Astrocyte of the spinal cord (primary cell): ENCODE measurements around the gene TMA7.

Experiments used
- DNase-seq: peaks from one replicate; pipeline ENCODE4 v3.0.0; 2011; ENCODE audit warnings: low read depth, low spot score
- H3K4me3 ChIP-seq: 2 replicates; pipeline ENCODE4 v1.5.1; 2011; ENCODE audit warnings: low read depth, mild to moderate bottlenecking, low read length, moderate library complexity
- CTCF ChIP-seq: IDR thresholded peaks from 2 replicates; pipeline ENCODE4 v1.5.1; 2012; ENCODE audit warnings: low read depth, mild to moderate bottlenecking, low read length, inconsistent platforms
- in situ Hi-C: cut with HindIII; loops from 2 replicates; pipeline ENCODE4 v1.10.0; 2017; ENCODE audit warnings: low sequenced_read_pairs

TMA7 gene

DNA sequence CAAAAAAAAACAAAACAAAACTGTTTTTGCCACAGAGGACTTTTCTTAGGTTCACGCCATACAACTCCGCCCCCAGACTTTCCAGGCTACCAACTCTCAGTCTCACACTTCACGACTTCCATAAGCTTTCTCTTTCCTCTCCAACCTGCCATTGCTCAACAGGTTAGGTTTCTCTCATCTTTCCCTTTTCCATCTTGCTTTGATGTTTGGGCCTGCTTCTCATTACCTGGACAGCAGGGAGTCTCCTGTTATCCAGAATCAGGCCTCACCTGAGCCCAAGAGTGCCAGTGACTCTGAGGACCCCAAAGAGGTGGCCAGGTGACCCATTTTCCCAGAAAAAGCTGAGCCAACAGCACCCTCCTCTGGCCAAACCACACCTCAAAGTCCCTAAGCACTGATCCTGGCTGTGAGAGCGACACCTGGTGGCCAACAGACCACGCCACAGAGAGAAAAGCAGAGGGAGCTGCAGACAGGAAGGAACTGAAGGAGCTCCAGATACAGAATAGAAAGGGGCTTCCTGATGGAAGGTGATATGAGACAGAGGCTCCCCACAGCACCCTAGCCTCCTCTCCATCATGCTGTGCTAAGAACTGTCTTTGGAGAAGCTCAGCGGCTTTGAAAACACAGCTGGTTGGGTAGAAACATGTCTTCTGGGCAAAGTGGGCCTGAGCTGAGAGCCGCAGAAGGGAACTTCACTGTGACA, 4.1 kb upstream of the TMA7 start:
- TF ChIP-seq CTCF = peak; percentile 100
- in situ Hi-C loops = no loop called here
- peak; percentile 81 for DNase-seq
- H3K4me3 ChIP-seq = no peak overlapping the region

GRCh38 chr3:48436477-48436787, 3.6 kb upstream of the TMA7 start:
- no peak for DNase-seq
- TF ChIP-seq CTCF = no peak
- in situ Hi-C loops = no loop called here
- no peak overlapping the region for H3K4me3 ChIP-seq

DNA sequence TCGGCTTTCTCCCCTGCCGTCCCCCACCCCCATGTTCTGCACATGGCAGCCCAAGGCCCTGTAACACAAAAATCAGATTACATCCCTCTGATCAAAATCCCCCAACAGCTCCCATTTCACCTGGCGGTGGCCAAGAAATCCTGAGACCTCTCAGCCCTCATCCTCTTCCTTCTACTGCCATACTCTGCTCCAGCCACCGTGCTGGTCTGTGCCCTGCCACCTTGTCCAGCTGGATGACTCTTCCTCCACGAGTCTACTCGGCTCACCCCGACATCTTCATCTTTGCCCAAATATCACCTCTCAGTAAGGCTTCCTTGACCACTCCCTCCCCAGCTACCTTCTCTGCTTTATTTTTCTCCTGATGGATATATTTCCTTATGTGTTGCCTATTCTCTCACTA, 3.2 kb upstream of the TMA7 start:
- H3K4me3 ChIP-seq = no peak overlapping the region
- in situ Hi-C loops = no loop called here
- no peak for TF ChIP-seq CTCF
- no peak for DNase-seq

DNA sequence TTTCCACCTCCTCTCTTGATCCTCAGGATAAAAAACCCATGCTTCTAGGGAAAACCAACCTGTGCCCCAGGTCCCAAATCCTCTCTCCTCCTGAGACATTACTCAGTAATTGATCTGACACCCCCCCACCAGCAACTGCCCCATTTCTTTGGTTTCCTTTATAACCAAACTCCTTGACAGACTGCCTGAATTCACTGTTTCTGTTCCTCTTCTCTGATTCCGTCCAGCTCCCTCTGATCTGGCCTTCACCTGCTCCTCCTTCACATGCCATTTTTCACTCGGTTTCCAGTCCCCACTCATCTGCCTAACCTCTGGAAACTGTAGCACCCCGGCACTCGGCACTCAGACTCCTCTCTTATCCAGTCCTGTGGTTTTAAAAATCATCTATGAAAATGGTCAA, 2.2 kb upstream of the TMA7 start:
- no peak for DNase-seq
- H3K4me3 ChIP-seq = no peak overlapping the region
- no peak for TF ChIP-seq CTCF
- in situ Hi-C loops = no loop called here

GRCh38 chr3:48440590-48440958, 517 bp downstream of the TMA7 start:
- no peak for DNase-seq

GRCh38 chr3:48441940-48442339, 1.9 kb downstream of the TMA7 start:
- no peak overlapping the region for H3K4me3 ChIP-seq
- no peak for DNase-seq
- no peak for TF ChIP-seq CTCF
- in situ Hi-C loops = no loop called here

More at GRCh38 chr3:48440590-48440958, 517 bp downstream of the TMA7 start:
- in situ Hi-C loops = no loop called here
- peak overlapping the region; percentile 94 for H3K4me3 ChIP-seq
- no peak for TF ChIP-seq CTCF

- H3K4me3 ChIP-seq = no peak overlapping the region
- in situ Hi-C loops = no loop called here
- no peak for DNase-seq
- TF ChIP-seq CTCF = no peak
Measured at GRCh38 chr3:48445277-48445882, 5.3 kb downstream of the TMA7 start.
